ENCODE data around the gene NOL3.

DNA sequence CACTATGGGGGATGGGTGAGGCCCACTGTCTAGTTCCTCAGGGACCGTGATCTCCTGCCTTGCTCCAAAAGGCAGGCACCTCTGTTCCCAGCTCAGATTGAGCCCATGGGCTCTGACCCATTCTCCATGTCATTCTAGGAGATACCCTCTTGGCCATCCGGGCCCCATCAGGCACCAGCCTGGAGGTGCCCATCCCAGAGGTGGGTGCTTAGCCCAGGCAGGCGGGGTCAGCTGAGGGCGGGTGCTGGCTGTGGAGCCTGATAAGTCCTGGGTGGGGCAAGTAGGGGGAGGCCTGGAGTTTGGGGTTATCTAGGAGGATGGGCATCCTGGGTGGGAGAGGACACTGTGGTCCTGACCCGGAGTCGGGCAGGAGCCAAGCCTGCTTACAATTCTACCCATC is 23.9 kb downstream of the NOL3 start:
- TF ChIP-seq, protein P1, sequence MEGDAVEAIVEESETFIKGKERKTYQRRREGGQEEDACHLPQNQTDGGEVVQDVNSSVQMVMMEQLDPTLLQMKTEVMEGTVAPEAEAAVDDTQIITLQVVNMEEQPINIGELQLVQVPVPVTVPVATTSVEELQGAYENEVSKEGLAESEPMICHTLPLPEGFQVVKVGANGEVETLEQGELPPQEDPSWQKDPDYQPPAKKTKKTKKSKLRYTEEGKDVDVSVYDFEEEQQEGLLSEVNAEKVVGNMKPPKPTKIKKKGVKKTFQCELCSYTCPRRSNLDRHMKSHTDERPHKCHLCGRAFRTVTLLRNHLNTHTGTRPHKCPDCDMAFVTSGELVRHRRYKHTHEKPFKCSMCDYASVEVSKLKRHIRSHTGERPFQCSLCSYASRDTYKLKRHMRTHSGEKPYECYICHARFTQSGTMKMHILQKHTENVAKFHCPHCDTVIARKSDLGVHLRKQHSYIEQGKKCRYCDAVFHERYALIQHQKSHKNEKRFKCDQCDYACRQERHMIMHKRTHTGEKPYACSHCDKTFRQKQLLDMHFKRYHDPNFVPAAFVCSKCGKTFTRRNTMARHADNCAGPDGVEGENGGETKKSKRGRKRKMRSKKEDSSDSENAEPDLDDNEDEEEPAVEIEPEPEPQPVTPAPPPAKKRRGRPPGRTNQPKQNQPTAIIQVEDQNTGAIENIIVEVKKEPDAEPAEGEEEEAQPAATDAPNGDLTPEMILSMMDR (IDR thresholded peaks at IDR 0.05): no peak
- TF ChIP-seq, protein P2, sequence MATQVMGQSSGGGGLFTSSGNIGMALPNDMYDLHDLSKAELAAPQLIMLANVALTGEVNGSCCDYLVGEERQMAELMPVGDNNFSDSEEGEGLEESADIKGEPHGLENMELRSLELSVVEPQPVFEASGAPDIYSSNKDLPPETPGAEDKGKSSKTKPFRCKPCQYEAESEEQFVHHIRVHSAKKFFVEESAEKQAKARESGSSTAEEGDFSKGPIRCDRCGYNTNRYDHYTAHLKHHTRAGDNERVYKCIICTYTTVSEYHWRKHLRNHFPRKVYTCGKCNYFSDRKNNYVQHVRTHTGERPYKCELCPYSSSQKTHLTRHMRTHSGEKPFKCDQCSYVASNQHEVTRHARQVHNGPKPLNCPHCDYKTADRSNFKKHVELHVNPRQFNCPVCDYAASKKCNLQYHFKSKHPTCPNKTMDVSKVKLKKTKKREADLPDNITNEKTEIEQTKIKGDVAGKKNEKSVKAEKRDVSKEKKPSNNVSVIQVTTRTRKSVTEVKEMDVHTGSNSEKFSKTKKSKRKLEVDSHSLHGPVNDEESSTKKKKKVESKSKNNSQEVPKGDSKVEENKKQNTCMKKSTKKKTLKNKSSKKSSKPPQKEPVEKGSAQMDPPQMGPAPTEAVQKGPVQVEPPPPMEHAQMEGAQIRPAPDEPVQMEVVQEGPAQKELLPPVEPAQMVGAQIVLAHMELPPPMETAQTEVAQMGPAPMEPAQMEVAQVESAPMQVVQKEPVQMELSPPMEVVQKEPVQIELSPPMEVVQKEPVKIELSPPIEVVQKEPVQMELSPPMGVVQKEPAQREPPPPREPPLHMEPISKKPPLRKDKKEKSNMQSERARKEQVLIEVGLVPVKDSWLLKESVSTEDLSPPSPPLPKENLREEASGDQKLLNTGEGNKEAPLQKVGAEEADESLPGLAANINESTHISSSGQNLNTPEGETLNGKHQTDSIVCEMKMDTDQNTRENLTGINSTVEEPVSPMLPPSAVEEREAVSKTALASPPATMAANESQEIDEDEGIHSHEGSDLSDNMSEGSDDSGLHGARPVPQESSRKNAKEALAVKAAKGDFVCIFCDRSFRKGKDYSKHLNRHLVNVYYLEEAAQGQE (IDR thresholded peaks at IDR 0.05; ENCODE audit: low read depth, low read length): no peak
- TF ChIP-seq, protein P3, sequence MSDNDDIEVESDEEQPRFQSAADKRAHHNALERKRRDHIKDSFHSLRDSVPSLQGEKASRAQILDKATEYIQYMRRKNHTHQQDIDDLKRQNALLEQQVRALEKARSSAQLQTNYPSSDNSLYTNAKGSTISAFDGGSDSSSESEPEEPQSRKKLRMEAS (IDR thresholded peaks at IDR 0.05; ENCODE audit: low read depth): no peak
- no peak for TF ChIP-seq FOXM1 (IDR thresholded peaks at IDR 0.05; ENCODE audit: low read depth)
- no peak for TF ChIP-seq CHD2 (IDR thresholded peaks at IDR 0.05; ENCODE audit: low read length, partially characterized antibody)
- TF ChIP-seq TAF1 (IDR thresholded peaks at IDR 0.05; ENCODE audit: borderline replicate concordance, low read depth, low read length): no peak
- TF ChIP-seq GATA2 (CRISPR knock-in tag; IDR thresholded peaks at IDR 0.05): no peak
- TF ChIP-seq ELF1 (IDR thresholded peaks at IDR 0.05): no peak
- no peak for TF ChIP-seq POLR2AphosphoS5 (IDR thresholded peaks at IDR 0.05; ENCODE audit: low read depth, low read length)
- TF ChIP-seq MXI1 (IDR thresholded peaks at IDR 0.05; ENCODE audit: low read depth, low read length): no peak
